HUES6 (cell line): ENCODE measurements around the gene GRID1.

Experiments
- H3K27ac ChIP-seq: 2 replicates; pipeline ENCODE4 v1.7.0; 2013; ENCODE audit warnings: low read depth, mild to moderate bottlenecking, low read length, inconsistent platforms
- H3K27me3 ChIP-seq: 2 replicates; pipeline ENCODE4 v1.6.1; 2013; ENCODE audit warnings: low read length; ENCODE audit not compliant: control insufficient read depth, insufficient read depth
- H3K36me3 ChIP-seq: 2 replicates; pipeline ENCODE4 v1.6.1; 2013; ENCODE audit warnings: low read length; ENCODE audit not compliant: control insufficient read depth, insufficient read depth
- H3K4me1 ChIP-seq: 2 replicates; pipeline ENCODE4 v1.6.1; 2013; ENCODE audit warnings: low read length; ENCODE audit not compliant: control insufficient read depth, insufficient read depth
- H3K4me3 ChIP-seq: 2 replicates; pipeline ENCODE4 v1.5.1; 2013; ENCODE audit warnings: low read depth, low read length
- H3K9ac ChIP-seq: one replicate; pipeline ENCODE4 v1.6.1; 2013; ENCODE audit warnings: mild to moderate bottlenecking, low read length
- H3K9me3 ChIP-seq: 2 replicates; pipeline ENCODE4 v1.6.1; 2013; ENCODE audit warnings: low read depth, low read length; ENCODE audit not compliant: control insufficient read depth, insufficient read depth

Gene GRID1

DNA sequence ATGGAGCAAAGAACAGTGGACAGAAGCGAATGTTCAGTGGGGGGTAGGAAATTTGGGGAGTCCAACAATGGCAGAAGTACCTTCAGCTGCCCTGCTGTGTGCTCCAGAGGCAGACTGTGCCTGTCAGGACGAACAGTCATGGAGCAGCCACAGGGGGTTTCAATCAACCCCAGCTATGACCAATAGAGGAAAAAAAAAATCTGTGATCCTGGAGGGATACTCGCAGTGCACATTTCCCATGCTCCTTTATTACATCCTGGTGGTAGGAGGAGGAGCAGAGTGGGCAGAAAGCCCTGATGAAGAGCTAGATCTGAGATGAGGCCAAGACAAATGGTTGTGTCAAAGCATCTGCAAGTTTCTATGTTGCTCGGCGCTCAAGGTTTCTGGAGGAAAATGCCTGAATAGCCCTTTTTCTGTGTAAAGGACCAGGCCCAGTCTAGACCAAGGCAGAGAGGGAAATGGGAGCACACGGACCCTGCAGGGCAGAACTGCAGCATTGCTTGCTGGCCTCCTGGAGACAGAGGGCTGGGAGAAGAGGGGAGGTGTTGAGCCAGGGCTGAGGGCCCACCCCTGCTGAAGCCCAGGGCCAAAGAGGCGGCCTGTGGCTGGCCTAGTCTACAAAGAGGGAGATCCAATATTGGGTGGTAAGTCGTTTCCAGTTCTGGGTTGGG, 201.5 kb downstream of the GRID1 start:
- no peak overlapping the region for H3K27ac ChIP-seq
- no peaks in the 10 kb centered on the region for H3K36me3 ChIP-seq
- H3K4me1 ChIP-seq: no peaks in the 10 kb centered on the region
- H3K9ac ChIP-seq: no peak overlapping the region
- H3K9me3 ChIP-seq: no peaks in the 10 kb centered on the region
- no peaks in the 10 kb centered on the region for H3K27me3 ChIP-seq
- no peak overlapping the region for H3K4me3 ChIP-seq

DNA sequence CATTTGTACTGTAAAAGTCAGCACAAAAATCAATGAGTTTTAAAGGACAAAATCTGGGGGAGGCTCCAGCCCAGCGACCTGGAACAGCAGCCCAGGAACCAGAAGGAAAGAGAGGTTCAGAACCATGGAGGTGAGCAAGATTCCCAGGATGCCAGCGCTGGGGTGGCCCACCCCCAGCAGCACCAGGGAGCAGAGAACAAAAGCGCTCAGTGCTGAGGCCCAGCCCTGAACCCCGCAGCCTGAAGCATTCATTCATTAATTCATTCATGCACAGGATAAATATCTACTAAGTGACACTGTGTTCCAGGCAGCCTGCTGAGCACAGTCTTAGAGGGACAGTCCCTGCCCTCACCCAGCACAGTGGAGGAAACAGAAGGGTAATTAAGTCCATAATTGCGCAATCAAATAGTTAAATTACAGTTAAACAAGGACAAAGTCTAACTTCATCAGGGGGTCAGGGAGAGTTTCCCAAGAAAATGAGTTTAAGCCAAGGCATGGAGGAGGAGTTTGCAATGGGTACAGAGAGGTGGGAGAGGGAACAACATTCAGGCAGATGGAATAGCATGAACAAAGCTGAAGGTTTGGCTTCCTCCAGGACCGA, 202.3 kb downstream of the GRID1 start:
- no peak overlapping the region for H3K9ac ChIP-seq
- no peaks in the 10 kb centered on the region for H3K4me1 ChIP-seq
- no peaks in the 10 kb centered on the region for H3K9me3 ChIP-seq
- H3K4me3 ChIP-seq: no peak overlapping the region
- no peaks in the 10 kb centered on the region for H3K27me3 ChIP-seq
- H3K27ac ChIP-seq: no peak overlapping the region
- H3K36me3 ChIP-seq: no peaks in the 10 kb centered on the region

DNA sequence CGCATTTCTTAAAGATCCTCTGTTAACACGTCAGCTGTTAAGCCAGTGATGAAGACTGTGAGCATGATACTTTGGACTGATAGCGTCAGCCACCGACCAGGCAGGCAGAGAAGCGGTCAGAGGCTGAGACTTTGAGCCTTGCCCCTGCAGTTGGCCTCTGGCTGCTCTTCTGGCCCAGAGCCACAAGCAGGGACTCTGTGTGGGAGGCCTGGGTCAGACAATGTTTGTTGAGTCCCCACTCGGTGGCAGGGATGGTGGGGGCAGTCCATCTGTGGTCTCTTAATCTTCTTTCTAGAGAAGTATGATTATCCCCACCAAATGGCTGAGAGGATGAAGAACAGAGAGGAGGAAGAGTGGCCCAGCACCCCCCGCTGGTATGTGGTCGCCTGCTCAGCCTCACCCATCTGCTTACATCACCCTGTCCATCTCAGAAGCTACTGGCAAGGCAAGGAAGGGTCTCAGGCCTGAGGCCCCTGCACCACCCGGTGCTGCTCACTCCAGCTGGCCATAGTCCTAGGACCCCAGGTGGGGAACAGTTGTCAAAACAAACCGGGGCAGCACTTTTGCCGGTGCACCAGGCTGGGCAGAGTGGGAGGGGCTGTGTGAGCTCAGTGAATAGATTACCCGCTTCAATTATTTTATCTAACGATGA, 202.9 kb downstream of the GRID1 start:
- H3K27ac ChIP-seq: no peak overlapping the region
- no peaks in the 10 kb centered on the region for H3K4me1 ChIP-seq
- no peaks in the 10 kb centered on the region for H3K9me3 ChIP-seq
- H3K27me3 ChIP-seq: no peaks in the 10 kb centered on the region
- no peak overlapping the region for H3K9ac ChIP-seq
- no peaks in the 10 kb centered on the region for H3K36me3 ChIP-seq
- H3K4me3 ChIP-seq: no peak overlapping the region

DNA sequence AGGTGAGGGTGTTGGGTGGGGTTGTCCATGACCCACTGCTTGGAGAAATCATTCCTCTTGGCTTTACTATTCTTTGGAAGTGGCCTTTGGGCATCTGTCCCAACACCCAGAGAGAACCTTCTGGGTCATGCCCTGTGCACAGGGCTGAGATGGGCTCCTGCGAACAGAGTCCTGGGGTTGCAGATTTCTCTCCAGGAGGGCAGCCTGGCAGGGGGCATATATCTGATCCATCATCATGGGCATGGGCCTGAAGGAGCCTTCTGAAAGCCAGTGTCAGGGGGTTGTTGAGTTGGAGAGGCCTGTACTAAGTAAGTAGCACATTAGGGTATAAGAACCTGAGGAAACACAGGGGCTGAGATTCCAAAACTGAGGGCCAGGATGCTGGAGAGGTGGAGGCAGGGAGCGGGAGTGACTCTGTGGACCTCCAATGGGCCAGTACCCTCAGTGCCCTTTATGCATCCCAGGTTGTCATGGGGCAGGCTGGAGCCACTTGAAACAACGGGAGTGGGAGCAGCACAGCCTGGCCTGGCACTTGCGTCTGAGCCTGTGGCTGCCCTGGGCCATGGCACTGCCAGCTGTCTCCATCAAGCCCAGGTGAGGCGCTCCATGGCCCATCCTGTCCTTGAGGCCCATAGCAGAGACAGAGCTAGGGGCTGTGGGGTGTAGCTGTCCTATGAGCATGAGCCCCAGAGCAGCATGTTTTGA, 203.7 kb downstream of the GRID1 start:
- H3K27ac ChIP-seq: no peak overlapping the region

DNA sequence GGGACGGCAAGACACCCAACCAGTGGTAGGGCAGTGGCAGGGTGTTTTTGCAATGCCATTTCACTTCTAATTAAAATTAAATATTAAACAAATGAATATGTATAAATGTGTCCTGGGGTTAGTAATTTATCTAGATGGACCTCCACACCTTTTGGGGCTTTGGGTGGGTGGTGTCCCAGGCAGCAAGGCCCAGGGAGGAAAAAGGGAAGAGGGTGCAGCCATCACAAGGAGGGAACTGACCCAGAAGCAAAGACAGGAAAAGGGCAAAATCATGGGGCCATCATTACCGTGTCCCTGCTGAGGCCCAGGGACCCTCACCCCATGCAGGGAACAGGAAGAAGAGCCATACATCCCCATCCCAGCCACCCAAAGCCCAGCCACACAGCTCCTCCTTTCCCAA, 204.6 kb downstream of the GRID1 start:
- no peak overlapping the region for H3K4me3 ChIP-seq
- no peaks in the 10 kb centered on the region for H3K4me1 ChIP-seq
- no peaks in the 10 kb centered on the region for H3K9me3 ChIP-seq
- H3K36me3 ChIP-seq: no peaks in the 10 kb centered on the region
- no peaks in the 10 kb centered on the region for H3K27me3 ChIP-seq
- no peak overlapping the region for H3K27ac ChIP-seq
- no peak overlapping the region for H3K9ac ChIP-seq

More for the DNA sequence above, 203.7 kb downstream of the GRID1 start:
- no peaks in the 10 kb centered on the region for H3K27me3 ChIP-seq
- no peaks in the 10 kb centered on the region for H3K36me3 ChIP-seq
- H3K9me3 ChIP-seq: no peaks in the 10 kb centered on the region
- H3K4me1 ChIP-seq: no peaks in the 10 kb centered on the region
- H3K9ac ChIP-seq: no peak overlapping the region
- no peak overlapping the region for H3K4me3 ChIP-seq

DNA sequence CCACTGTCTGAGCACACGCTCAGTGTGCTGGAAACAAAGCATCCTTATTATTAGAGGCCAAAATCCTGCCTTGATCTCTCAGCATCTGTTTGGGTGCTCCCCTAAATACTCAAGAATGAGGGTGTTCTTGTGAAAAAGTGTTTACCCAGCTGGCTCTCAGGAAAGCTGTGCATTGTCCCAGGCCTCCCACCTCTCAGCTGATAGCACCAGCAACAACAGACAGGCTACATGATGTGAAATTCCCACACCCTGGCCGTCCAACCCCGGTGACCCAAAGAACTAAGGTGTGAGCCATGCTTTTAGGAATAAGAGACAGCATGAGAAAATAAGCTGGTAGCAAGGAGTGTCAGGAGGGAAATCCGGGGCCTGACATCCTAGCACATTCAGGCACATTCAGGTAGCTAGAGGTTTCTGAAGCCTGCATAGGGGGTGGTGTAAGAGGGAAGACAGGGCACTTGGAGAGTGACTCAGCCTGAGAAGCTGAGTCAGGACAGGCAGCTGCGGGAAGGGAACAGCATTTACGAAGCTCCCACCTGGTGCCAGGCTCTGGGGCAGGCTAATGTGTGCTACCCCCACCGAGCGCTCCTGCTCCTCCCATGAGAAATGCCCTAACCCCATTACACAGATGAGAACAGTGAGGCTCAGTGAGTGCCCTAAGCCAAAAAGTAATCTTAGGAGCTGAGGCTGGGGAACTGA, 205.6 kb downstream of the GRID1 start:
- H3K9me3 ChIP-seq: no peaks in the 10 kb centered on the region
- H3K4me3 ChIP-seq: no peak overlapping the region
- no peaks in the 10 kb centered on the region for H3K4me1 ChIP-seq
- H3K27me3 ChIP-seq: no peaks in the 10 kb centered on the region
- no peak overlapping the region for H3K9ac ChIP-seq
- no peaks in the 10 kb centered on the region for H3K36me3 ChIP-seq
- no peak overlapping the region for H3K27ac ChIP-seq

DNA sequence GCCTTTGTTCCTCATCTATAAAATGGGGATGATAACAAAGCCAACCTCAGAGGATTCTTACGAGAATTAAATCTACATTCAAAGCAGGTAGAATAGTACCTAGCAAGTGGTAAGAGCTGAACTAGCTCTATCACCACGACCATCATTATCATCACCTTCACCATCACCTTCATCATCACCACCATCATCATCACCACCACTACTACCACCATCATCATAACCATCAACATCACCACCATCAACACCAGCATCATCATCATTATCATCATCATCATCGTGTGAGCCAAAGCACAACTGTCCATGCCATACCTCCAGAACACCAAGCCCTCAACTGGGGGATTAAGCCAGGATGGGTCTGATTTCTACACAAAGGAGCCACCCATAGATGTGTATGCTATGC, 206.8 kb downstream of the GRID1 start:
- no peak overlapping the region for H3K9ac ChIP-seq
- no peaks in the 10 kb centered on the region for H3K36me3 ChIP-seq
- H3K27me3 ChIP-seq: no peaks in the 10 kb centered on the region
- no peak overlapping the region for H3K4me3 ChIP-seq
- no peak overlapping the region for H3K27ac ChIP-seq
- no peaks in the 10 kb centered on the region for H3K9me3 ChIP-seq
- no peaks in the 10 kb centered on the region for H3K4me1 ChIP-seq

DNA sequence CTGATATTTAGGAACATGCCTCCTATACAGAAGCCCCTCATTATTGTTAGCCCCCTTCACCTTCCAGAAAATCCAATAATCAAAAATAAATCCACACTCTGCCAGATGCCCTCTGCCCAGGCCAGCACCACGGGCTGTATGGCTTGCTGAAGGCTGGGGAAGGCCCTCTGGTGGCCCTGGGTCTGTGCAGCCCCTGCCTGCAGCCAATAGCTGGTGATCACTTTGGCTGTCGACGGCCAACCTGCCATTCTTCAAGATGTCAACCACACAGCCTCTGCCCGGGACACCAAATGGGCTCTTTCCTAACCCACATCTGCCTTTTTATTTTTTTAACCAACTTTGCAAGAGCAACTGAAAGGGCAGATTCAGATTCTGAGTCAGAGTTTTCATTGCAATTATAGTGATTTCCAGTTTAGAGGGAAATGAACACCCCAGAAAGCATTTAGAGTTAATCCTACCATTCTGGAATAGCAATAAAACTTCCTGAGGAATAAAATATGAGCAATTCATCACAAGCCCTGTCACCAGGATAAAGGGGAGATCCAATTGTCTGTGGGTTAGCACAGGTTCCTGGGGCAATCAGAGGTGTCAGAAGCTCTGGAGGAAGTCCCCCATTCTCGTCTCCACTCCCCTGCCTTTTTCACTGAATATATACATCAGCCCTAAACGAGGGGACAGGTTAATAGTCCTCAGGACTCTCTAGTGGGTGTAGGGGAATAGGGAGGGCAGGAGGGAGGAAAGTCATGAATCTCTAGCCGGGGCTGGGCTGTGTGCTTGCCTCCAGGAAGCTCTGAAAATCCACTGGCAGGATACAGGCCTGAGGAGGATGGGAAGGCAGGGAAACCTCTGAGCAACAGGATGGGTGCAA, 211.3 kb downstream of the GRID1 start:
- Histone ChIP-seq H3K9ac (no peak overlapping the region), H3K27me3 (no peaks in the 10 kb centered on the region), H3K27ac (no peak overlapping the region), H3K4me1 (no peaks in the 10 kb centered on the region), H3K4me3 (no peak overlapping the region), H3K36me3 (no peaks in the 10 kb centered on the region), H3K9me3 (no peaks in the 10 kb centered on the region)

DNA sequence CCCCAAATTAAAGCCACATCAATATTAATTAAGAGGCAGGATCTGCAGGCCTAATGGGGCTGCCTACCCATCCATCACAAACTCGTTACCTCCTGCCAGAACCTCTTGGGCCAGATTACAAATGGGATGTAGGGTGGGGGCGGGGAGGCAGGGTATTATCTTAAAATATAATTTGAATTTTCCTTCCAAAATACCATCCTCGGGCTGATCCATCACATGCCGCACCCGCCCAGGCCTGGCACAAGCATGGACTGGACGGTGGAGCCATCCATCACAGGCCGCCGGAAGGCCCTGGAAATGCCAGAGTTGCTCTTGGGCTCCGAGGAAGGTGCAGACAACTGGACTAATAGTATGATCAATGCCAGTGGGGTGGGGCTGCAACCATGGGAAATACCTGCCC, 212.8 kb downstream of the GRID1 start:
- H3K9ac ChIP-seq: no peak overlapping the region
- H3K4me1 ChIP-seq: no peaks in the 10 kb centered on the region
- H3K27ac ChIP-seq: no peak overlapping the region
- no peaks in the 10 kb centered on the region for H3K36me3 ChIP-seq
- H3K27me3 ChIP-seq: no peaks in the 10 kb centered on the region
- no peaks in the 10 kb centered on the region for H3K9me3 ChIP-seq
- no peak overlapping the region for H3K4me3 ChIP-seq

DNA sequence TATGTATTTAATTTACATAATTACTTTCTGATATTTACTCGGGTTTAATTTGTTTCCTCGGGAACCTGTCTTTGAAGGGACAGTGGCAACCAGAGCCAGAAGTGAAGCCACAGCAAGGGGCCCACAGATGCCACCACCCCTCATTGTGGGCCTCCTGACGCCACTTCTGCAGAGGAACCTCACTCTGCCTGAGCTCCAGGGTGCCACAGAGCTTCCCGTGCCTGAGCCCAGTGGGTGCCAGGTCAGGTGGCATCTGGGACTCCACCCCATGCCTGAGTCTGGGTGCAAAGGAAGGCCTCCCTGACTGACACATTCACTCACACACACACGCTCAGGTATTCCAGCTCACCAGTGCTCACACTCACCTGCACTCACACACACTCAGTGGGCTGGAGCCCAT, 213.7 kb downstream of the GRID1 start:
- H3K27me3 ChIP-seq: no peaks in the 10 kb centered on the region
- no peaks in the 10 kb centered on the region for H3K4me1 ChIP-seq
- no peak overlapping the region for H3K9ac ChIP-seq
- H3K9me3 ChIP-seq: no peaks in the 10 kb centered on the region
- H3K4me3 ChIP-seq: no peak overlapping the region
- H3K27ac ChIP-seq: no peak overlapping the region
- no peaks in the 10 kb centered on the region for H3K36me3 ChIP-seq
